ENCODE results near the gene TMEM185B.
"Not testable (repeated sequence)": the region's sequence is repeated elsewhere in the genome, so short reads cannot be mapped to it uniquely, and the experiment has no call there.

TMEM185B gene

GRCh38 chr2:120265006-120265405, 41.8 kb upstream of the TMEM185B start:
- peaks cover 14% of the 10 kb centered on the region for H3K36me3 Mint-ChIP-seq (ENCODE audit: low read depth)
- H3K9me3 Mint-ChIP-seq: peaks cover 3% of the 10 kb centered on the region
- TF ChIP-seq, protein P1, sequence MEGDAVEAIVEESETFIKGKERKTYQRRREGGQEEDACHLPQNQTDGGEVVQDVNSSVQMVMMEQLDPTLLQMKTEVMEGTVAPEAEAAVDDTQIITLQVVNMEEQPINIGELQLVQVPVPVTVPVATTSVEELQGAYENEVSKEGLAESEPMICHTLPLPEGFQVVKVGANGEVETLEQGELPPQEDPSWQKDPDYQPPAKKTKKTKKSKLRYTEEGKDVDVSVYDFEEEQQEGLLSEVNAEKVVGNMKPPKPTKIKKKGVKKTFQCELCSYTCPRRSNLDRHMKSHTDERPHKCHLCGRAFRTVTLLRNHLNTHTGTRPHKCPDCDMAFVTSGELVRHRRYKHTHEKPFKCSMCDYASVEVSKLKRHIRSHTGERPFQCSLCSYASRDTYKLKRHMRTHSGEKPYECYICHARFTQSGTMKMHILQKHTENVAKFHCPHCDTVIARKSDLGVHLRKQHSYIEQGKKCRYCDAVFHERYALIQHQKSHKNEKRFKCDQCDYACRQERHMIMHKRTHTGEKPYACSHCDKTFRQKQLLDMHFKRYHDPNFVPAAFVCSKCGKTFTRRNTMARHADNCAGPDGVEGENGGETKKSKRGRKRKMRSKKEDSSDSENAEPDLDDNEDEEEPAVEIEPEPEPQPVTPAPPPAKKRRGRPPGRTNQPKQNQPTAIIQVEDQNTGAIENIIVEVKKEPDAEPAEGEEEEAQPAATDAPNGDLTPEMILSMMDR (IDR thresholded peaks at IDR 0.05): no peak
- no peak overlapping the region for H3K4me3 Mint-ChIP-seq
- DNase-seq: no peak
- no peaks in the 10 kb centered on the region for H3K4me1 Mint-ChIP-seq
- H3K27me3 Mint-ChIP-seq (ENCODE audit: low read depth, poor library complexity): peaks cover 3% of the 10 kb centered on the region
- no peak overlapping the region for H3K27ac Mint-ChIP-seq

DNA sequence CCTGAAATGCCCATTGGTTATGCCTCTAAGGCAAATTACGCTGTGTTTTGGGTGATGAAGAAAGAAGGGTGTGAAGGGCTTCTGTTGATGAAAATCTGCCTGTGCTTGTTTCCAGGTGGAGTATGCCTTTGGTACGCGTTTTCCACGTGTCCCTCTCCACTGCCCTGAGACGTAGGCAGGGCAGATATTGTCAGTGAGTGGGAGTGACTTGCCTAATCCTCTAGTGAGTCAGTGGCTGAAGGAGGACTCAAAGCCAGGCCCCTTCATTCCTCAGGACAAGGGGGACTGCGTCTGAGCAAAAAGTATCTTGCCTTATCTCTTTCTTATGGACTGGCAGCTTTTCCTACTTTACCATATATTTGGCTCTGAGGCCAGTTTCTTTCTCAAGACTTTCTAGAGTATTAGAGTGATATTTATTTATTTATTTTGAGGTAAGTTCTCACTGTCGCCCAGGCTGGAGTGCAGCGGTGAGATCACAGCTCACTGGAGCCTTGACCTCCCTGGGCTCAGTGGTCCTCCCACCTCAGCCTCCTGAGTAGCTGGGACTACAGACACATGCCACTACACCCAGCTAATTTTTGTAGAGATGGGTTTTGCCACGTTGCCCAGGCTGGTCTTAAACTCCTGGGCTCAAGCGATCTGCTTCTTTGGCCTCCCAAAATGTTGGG, 39.7 kb upstream of the TMEM185B start:
- no peak for DNase-seq
- Mint-ChIP-seq H3K36me3 (ENCODE audit: low read depth) (peaks cover 16% of the 10 kb centered on the region), H3K4me1 (peaks cover 8% of the 10 kb centered on the region), H3K4me3 (no peak overlapping the region), H3K9me3 (peaks cover 14% of the 10 kb centered on the region), H3K27ac (no peak overlapping the region), H3K27me3 (ENCODE audit: low read depth, poor library complexity) (peaks cover 8% of the 10 kb centered on the region)
- TF ChIP-seq, protein P1 (IDR thresholded peaks at IDR 0.05): no peak

GRCh38 chr2:120262150-120262549, 39.0 kb upstream of the TMEM185B start:
- Mint-ChIP-seq H3K36me3 (ENCODE audit: low read depth) (peaks cover 23% of the 10 kb centered on the region), H3K27ac (no peak overlapping the region), H3K4me3 (no peak overlapping the region), H3K9me3 (peaks cover 18% of the 10 kb centered on the region), H3K4me1 (peaks cover 14% of the 10 kb centered on the region), H3K27me3 (ENCODE audit: low read depth, poor library complexity) (peaks cover 8% of the 10 kb centered on the region)
- TF ChIP-seq, protein P1 (IDR thresholded peaks at IDR 0.05): no peak
- DNase-seq: no peak

DNA sequence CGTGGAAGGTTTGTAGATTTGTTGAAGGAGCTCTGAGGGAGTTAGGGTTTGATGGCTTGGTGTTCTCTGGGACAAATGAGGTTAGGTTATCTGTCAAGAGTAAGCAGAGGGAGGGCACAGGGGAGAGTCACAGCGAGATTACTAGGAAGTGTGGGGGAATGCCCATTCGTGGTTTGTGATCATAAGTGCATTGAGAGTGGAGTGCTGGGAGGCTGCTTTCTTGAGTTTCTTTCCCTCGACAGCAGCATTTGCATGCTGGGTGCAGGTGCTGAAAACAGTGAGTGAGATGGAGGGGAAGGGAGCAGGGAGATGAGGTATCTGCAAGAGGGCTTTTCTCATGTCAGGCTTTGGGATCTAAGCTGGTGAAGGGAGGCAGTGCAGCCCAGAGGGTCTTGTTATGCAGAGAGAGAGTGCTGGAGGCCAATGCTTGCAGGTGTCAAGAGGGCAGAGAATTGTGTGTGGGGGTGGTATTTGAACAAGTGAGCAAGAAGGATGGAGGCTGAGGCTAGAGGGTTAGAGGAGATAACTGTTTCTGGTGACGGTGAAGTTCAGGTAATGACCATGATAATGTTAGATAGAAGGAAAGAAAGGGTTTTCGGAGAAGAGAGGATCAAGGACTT, 38.3 kb upstream of the TMEM185B start:
- H3K4me3 Mint-ChIP-seq: no peak overlapping the region

DNA sequence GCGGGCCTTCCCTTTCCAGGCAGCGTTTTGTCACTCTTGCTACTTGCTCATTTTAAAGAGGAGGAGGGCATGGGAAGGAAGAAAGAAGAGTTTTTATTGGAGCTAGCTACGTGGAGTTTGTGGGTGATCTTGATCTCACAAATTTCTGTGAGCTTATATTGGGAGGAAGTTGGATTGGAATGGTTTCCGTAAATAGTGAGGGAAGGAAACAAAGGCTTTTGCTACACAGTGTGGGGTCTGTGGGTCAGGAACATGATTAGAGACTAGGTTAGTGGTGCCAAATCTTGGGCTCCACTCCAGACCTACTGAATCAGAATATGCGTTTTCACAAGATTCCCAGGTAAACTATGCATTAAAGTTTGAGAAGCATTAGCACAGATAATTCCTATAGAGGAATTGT, 37.5 kb upstream of the TMEM185B start:
- H3K36me3 Mint-ChIP-seq (ENCODE audit: low read depth): peaks cover 37% of the 10 kb centered on the region
- TF ChIP-seq, protein P1 (IDR thresholded peaks at IDR 0.05): no peak
- H3K27me3 Mint-ChIP-seq (ENCODE audit: low read depth, poor library complexity): peaks cover 8% of the 10 kb centered on the region
- no peak overlapping the region for H3K27ac Mint-ChIP-seq
- H3K9me3 Mint-ChIP-seq: peaks cover 26% of the 10 kb centered on the region
- peaks cover 22% of the 10 kb centered on the region for H3K4me1 Mint-ChIP-seq
- no peak for DNase-seq
- H3K4me3 Mint-ChIP-seq: no peak overlapping the region

More for the DNA sequence above, 38.3 kb upstream of the TMEM185B start:
- peaks cover 8% of the 10 kb centered on the region for H3K27me3 Mint-ChIP-seq (ENCODE audit: low read depth, poor library complexity)
- DNase-seq: no peak
- peaks cover 15% of the 10 kb centered on the region for H3K4me1 Mint-ChIP-seq
- TF ChIP-seq, protein P1 (IDR thresholded peaks at IDR 0.05): no peak
- no peak overlapping the region for H3K27ac Mint-ChIP-seq
- peaks cover 30% of the 10 kb centered on the region for H3K36me3 Mint-ChIP-seq (ENCODE audit: low read depth)
- peaks cover 19% of the 10 kb centered on the region for H3K9me3 Mint-ChIP-seq

GRCh38 chr2:120259939-120260338, 36.7 kb upstream of the TMEM185B start:
- Mint-ChIP-seq H3K4me1 (peaks cover 27% of the 10 kb centered on the region), H3K9me3 (peaks cover 32% of the 10 kb centered on the region), H3K27me3 (ENCODE audit: low read depth, poor library complexity) (peaks cover 13% of the 10 kb centered on the region), H3K36me3 (ENCODE audit: low read depth) (peaks cover 43% of the 10 kb centered on the region)
- H3K4me3 Mint-ChIP-seq, DNase-seq, H3K27ac Mint-ChIP-seq: not testable (repeated sequence)
